GM18499 (cell line): Measurements from ENCODE around the gene HMGB4.

ENCODE experiments used
- ATAC-seq: cut with Tn5 transposase; IDR thresholded peaks from one replicate; pipeline ENCODE4 v1.9.1; 2021; ENCODE audit warnings: moderate number of reproducible peaks; ENCODE audit not compliant: insufficient read depth, unreplicated experiment

HMGB4 gene, protein sequence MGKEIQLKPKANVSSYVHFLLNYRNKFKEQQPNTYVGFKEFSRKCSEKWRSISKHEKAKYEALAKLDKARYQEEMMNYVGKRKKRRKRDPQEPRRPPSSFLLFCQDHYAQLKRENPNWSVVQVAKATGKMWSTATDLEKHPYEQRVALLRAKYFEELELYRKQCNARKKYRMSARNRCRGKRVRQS

GRCh38 chr1:33863779-33864178 lies at the start of gene HMGB4:
HMGB4 (plus strand) TSS chr1:33864079; CDS start chr1:33864192, 113 bp downstream.
- no peak for ATAC-seq

GRCh38 chr1:33814166-33814565 lies 49.7 kb upstream of the HMGB4 start:
- ATAC-seq: no peak

DNA sequence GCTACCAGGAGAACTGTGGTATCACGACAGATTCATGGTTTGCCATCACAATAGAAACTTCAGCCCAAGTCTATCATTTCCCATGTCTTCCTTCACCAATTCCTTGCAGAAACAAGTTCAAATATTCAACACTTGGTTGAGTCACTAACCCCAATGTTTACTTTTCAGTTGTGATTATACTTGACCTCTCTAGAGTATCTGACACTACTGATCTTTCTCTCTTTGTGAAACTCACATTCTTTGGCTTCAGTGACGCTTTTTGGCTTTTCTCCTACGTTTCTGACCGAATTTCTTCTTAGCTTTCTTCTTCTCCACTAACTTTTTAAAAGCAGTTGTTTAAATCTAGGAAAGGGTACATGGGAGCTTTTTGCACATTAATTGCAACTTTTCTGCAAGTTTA lies 48.8 kb upstream of the HMGB4 start:
- ATAC-seq: no peak

DNA sequence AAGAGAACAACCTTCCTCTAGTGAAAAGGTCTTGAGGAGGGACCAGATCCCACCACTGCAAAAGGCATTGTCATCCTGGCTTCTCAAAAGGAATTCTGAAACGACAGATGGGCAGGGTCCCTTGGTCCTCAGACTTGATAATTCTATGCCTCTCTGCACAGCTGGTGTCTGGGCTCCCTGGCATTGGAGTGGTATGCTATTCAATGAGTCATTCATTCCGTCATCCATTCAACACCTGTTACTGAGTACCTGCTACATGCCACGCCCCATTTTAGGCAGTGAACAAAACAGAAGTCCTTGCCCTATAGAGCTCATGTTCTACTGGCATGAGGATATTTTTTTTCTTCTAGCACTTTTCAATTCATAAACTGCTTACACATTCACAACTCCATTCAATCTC lies 45.8 kb upstream of the HMGB4 start:
- ATAC-seq: no peak

- no peak for ATAC-seq
Measured at GRCh38 chr1:33819290-33819912, 44.5 kb upstream of the HMGB4 start.

DNA sequence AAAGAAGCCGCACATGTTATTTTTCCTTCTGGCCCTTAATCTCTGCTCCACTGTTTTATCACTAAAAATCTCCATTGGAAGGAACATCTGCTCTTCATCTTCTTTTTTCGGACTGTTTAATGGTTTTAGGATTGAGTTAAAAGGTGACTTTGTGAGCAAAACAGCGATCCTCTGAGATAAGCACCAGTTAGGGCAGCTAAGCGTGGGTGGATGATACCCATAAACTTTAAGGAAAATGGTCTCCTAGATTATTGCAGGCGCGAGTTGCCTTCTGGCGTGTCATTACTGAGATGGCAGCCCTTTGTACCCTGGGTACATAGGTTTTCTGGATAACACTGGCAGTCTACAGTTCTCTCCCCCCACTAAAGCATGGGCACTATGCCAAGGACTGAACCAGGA lies 44.0 kb upstream of the HMGB4 start:
- ATAC-seq: no peak

- ATAC-seq: no peak
Measured at GRCh38 chr1:33820804-33821203, 43.1 kb upstream of the HMGB4 start.

DNA sequence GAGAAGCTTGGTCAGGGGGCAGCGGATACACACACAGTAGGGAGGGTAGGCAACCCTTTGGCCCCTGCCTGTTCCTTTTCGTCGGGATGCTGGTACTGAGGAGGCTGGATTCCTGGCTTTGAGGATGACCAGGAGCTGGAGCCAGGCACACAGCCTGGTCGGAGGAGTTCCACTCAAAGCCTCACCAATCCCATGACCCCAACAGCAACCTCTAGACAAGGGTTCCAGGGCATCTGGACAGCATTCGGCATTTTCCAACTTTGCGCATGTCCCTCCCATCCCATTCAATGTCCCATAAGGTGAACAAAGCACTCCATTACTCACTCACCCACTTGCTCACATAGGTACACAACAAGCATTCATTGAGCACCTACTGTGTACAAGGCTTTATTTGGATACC lies 42.6 kb upstream of the HMGB4 start:
- ATAC-seq: no peak

- ATAC-seq: no peak
Measured at GRCh38 chr1:33822396-33822795, 41.5 kb upstream of the HMGB4 start.

DNA sequence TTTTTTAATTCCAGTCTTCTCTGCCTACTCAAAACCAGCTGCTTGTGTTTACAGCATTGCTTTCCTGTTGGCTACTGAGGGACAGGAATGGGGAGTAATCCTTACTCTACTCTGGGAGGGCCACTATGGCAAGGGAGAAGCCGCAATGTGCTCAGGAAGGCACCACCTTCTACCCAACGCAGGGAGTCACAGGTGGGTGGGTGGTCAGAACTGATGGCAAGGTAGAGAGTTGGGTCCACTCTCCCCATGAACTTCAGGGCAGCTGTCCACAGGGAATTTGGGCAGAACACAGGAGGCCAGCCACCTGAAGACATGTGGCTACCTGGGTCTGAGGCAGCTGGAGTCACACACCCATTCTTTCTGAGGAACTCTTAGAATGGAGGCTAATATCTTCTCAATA lies 40.5 kb upstream of the HMGB4 start:
- ATAC-seq: no peak

DNA sequence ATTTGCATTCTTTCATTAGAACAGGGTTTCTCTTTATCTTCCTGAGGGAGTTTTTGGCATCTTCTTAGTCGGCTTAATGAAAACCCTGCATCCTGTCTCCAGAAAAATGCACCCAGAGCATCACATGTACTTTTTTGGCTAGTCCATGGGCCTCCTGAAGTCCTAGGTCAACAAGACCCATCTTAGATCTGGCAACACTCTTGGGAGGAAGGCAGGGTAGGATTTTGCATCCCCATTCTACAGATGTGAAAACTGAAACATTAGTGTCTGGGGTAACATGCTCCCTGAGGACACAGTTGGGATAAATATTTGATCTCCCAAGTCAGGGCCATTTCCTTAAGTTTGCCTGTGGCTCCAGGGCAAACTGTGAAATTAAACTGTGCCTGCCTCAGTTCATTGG lies 40.0 kb upstream of the HMGB4 start:
- no peak for ATAC-seq

GRCh38 chr1:33824321-33824720 lies 39.6 kb upstream of the HMGB4 start:
- ATAC-seq: no peak

DNA sequence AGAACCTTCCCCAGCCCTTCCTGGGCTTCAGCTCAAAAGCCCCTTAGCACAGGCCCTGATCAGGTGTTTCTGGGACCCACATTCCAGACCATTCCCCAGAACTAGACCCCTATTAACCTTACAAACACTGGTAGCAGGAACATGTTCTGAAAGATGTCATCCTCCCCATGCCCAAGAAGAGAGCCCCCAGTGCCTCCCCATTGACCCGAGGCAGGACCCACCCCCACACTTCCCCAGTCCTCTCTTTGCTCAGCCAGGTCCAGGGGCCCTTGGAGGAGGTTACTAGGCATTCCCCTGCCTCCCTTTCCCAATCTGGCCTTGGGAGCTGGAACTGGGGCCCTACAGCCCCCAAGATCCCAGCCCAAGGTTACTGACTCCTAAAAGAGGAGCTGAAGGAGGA lies 38.9 kb upstream of the HMGB4 start:
- ATAC-seq: no peak

DNA sequence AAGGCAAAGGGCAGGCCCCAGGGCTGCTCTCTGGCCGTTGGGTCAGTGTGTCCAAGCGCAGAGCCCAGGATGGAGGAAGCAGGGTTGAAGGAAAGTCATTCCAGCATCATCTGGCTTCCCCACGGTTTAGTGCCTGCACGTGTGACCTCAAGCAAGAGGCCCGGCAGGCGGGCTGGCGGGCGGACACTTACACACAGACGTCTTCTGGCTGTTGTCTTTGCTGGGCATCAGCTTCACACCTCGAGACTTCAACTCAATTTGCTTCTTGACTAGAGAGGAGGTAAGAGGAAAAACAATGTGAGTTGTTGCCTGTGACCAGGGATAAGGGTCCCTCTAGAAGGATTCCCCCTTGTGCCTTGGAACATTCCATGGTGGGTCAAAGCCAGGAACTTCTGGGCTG lies 38.4 kb upstream of the HMGB4 start:
- ATAC-seq: no peak

- no peak for ATAC-seq
Measured at GRCh38 chr1:33826311-33826710, 37.6 kb upstream of the HMGB4 start.

DNA sequence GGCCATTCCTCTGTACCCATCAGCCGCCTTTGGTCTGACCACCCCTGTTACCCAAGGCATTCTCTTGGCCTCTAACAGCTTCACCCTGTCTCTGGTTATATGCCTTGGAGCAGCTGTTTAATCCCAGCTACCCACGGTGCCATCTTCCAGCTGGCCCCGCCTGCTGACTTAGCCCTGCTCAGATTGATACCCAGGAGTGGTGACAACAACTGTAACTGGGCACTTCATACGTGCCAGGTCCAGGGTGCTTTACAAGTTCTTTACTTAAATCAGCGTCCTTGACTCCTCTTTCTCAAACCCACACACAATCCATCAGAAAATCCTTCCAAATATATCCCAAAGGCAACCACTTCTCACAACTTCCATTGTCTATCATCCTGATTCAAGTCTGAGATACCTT lies 37.2 kb upstream of the HMGB4 start:
- no peak for ATAC-seq

DNA sequence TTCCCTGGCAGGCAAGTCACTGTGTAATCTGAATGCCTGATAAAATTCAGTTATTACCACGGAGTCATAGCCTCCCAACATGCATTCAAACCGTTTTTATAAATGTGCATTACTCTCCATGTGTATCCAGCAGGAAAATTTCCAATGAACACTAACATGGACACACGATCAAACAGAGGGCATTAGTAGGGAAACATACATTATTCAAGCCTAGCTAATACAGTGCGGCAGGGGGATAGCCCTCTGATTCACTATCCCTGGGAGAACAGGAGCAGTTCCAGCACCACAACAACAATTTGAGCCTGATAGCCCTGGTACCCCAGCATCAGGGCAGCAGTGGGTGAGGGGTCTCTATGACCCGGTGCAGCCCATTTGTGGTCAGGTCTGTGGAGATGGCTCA lies 35.8 kb upstream of the HMGB4 start:
- no peak for ATAC-seq

GRCh38 chr1:33828654-33829053 lies 35.2 kb upstream of the HMGB4 start:
- ATAC-seq: no peak

GRCh38 chr1:33836911-33837310 lies 27.0 kb upstream of the HMGB4 start:
- no peak for ATAC-seq

DNA sequence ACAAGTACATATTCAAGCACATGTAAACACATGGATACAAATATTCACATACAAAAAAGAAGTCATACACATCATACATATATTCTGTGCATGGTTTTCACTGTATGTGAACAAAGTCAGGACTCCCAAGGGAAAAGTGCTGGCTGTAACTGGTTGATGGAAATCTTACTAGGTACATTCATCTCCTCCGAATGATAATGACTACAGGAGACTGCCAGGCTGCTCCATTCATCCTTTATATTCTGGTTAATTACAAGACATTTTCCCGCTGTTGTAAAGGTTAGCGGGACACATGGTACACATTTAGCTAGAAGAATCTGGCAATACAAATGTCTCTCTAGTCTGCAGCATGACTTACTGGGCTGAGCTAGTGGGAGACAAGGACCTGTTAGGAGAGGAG lies 26.2 kb upstream of the HMGB4 start:
- no peak for ATAC-seq

DNA sequence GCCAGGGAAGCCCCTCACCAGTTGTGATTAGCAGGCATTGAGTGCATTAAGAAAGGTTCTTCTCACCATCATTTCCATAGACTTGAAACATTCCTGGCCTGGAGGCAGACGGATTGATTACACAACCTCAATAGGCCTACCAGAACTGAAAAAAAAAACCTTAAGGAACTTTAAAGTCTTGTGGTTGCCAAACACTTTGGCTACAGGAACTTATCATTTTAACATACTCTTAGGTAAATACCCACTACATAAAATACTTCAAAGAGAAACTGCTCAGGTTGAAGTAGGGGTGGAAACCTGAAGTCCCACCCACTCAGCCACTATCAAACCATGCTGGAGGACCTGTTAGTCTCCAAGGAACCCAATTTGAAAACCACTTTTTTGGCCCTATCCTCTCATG lies 22.4 kb upstream of the HMGB4 start:
- ATAC-seq: no peak

DNA sequence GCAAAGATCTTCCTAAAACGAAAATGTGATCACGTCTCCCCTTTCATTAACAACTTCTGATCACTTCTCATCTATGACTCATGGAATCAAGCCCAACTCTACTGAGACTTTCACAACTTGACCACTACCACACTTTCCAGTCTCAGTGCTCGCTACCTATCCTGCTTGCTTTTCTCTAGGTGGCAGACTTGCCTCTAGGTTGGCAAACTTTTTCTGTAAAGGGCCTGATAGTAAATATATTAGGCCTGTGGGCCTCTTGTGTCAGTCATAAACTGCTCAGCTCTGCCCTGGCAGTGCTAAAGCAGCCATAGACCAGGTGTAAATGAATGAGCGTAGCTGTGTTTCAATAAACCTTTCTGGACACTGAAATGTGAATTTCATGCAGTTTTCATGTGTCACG lies 21.5 kb upstream of the HMGB4 start:
- no peak for ATAC-seq

DNA sequence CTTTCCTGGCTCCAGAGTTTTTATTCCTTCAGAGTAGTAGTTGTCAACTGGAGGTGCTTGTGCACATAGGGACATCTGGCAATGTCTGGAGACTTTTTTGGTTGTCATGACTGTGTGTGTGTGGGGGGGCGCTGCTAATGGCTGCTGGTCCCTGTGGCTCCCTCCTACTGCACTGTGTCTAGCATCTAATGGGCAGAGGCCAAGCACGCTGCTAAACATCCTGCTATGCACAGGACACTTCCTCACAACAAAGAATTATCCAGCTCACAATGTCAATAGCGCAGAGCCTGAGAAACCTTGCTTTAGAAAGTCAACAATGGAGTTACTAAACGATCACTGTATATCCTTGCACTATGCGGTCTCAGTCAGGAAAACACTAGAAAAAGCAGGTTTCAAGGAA lies 19.7 kb upstream of the HMGB4 start:
- ATAC-seq: no peak
